ENCODE results near the gene SYN1. TPM values are rescaled to one million over a fixed set of nuclear protein-coding genes. Genes with fewer than 3 reads are reported as not detected.
A peak's percentile ranks its signal among the peaks of the same experiment; 100 is the strongest.
"Not testable (repeated sequence)": the region's sequence is repeated elsewhere in the genome, so short reads cannot be mapped to it uniquely, and the experiment has no call there.

SYN1 gene
- total RNA-seq, 1 experiment from 2014 or later = not detected

GRCh38 chrX:47634871-47635575, 15.4 kb upstream of the SYN1 start:
- DNase-seq (ENCODE audit: low read depth) = no peak

DNA sequence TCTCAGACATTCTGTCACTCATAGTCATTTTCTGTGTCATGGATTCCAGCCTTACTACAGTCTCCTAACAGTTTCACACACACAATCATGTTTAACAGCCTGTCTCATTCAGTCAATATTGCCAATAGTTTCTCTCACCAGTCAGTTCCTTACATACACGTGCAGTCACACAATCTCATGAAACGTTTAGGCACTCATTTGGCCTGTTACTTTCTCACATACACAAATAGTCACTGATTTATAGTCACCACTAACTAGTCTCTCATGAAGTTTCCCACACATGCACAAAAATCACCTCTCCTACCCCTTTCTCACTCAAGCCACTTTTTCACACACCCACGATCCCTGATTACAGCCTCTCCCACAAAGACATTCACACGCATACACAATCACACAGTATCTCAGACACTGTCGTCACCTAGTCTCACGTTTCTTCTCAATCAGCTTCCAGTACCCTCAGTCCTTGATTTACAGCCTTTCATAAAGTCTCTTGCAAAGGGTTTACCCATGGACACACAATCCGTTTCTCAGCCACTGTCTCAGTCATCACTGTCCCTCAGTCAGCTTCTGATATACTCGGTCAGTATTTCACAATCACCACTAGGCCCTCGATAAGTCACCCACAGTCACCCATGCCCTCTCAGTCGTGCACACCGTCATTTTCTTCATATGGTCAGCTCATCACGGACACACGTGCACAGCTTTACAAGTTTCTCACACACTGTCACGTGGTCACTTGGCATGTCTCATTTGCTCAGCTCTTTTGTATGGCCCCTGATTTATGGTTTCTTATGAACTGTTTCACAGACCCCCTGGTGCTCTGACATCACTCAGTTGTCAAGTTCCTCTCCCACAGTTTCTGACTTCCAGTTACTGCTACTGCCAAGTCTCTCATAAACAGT, 14.3 kb upstream of the SYN1 start:
- DNase-seq (ENCODE audit: low read depth) = no peak

- DNase-seq (ENCODE audit: low read depth) = no peak
Observed at GRCh38 chrX:47632666-47633065, 13.0 kb upstream of the SYN1 start.

DNA sequence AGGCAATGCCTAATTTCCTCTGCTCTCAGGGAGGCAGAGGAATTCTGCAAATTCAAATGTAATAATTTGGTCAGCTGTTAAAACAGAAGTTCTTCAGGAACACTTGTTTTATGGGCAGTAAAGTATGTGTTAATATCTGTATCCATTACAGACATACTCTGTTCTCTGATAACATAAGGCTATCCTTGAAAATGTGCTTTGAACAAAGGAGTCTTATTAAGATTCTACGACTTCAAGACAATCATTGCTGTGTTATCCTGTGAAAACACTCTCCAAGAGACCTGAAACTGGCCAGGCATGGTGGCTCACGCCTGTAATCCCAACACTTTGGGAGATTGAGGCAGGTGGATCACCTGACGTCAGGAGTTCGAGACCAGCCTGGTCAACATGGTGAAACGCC, 12.0 kb upstream of the SYN1 start:
- DNase-seq (ENCODE audit: low read depth) = no peak

GRCh38 chrX:47629419-47630200, 10.0 kb upstream of the SYN1 start, which contains the start of gene CFP:
Gene CFP, minus strand, starts transcription at chrX:47629930. Its CDS starts 86 bp downstream, at chrX:47629844.
- DNase-seq (ENCODE audit: low read depth) = no peak

DNA sequence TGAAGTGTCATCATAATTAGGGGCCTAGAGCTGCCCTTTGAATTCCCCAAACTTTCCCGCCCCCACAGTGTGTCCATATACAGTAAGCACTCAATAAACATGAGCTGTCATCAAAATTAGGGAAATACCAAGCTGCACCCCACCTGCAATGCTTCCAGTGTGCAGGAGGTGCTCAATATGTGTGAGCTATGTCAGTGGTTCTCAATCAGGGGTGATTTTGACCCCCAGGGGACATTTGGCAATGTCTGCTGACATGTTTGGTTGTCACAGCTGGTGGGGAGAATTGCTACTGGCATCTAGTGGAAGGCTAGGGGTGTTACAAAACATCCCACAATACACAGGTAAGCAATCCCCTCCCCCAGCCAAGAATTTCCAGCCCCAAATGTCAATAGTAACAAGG, 9.3 kb upstream of the SYN1 start:
- no peak for DNase-seq (ENCODE audit: low read depth)

GRCh38 chrX:47625365-47625764, 5.7 kb upstream of the SYN1 start:
- DNase-seq (ENCODE audit: low read depth) = no peak

DNA sequence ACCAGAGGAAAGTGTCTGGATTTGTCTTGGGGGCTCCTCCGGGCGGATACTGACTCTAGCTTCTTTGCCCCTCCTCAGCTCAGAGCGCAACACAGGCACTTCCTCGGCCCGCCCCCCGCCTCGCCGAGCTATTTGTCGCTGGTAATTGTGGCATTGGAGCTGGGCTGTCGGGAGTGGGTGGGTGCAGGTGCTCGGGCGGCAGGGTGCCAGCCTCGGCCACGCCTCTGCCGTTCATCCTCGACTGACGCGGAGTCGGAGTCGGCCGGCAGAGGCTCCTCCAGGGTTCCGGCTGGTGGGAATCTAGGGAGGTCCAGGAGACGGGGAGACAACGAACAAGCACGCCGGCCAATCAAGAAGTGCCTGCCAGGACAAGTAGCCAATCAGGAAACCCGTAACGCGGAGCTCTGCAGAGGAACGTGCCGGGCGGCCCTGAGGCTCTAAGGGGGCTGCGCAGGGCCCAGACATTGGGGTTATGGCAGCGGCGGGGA, 3.9 kb upstream of the SYN1 start:
- DNase-seq (ENCODE audit: low read depth) = peak; percentile 57

DNA sequence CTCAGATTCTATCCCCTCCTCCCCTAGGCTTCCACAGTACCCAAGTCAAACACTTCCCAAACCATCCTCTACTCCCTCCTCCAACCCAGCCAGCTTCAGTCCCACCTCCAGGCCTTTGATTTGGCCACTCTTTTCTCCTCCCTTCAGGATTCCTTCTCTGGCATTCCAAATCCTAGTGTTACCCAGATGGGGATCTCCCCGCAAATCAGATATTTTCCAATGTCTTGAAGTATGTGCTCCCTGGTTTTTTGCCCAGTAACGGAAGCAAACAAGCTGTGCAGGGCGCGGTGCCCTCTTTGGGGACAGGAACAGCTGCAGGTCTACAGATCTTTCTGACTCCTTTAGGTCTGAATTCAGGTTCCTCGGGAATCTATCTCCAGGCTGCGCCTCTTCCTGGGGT, 2.2 kb upstream of the SYN1 start:
- no peak for DNase-seq (ENCODE audit: low read depth)

DNA sequence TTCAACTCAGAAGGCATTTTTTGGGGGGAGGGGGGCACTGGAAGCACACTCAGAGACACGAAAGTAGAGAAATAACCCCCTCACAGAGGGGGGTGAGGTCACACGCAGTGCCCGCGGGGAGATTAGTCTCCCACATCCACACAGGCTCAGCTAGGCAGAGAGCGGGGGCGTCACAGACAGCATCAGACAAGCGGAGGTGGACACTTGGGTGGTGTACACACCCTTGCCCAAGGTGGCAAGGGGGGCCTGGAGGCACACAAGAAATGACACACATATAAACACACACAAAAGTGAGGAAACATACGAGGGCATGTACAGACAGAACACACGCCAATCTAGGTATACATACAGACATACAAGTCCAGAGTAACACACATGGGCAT, 637 bp upstream of the SYN1 start:
- no peak for DNase-seq (ENCODE audit: low read depth)

GRCh38 chrX:47618923-47619485, 653 bp downstream of the SYN1 start:
- DNase-seq (ENCODE audit: low read depth) = no peak

DNA sequence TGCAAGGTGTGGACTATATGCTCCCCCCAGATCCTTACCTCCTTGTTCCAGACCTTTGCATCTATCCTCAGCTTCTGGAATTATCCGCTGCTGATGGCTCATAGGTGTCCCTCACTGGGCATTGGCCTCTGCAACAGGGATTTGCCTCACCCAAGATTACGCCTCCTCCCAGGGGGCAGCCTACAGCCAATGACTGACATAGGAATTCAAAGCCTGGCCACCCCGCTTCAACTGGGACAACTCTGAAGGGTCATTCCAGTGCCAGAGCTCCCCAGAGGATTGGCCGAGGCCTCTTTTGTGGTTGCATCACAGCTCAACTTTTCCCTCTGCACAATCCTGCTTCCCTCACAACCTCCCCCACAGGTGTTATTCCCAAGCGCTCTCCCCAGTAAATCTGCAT, 5.0 kb downstream of the SYN1 start:
- no peak for DNase-seq (ENCODE audit: low read depth)

GRCh38 chrX:47613082-47613481, 6.6 kb downstream of the SYN1 start:
- DNase-seq (ENCODE audit: low read depth) = no peak

DNA sequence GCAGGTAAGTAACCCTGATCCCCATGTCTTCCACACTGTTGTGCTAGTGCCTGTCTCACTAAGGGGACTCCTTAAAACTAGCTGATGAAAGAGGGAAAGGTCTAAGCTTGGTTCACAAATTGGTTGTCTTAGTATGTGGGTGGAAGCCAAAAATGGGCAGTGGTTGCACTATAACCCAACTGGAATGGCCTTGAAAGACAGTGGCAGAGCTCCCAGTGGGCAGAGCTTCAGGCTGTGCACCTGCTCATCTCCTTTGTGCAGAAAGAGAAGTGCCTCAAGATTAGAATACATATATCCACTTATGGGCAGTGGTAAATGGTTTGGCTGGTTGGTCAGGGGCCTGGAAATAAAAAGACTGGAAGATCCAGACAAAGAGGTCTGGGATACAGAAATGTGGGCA, 7.2 kb downstream of the SYN1 start:
- DNase-seq (ENCODE audit: low read depth) = no peak

GRCh38 chrX:47611926-47612325, 7.7 kb downstream of the SYN1 start:
- no peak for DNase-seq (ENCODE audit: low read depth)

DNA sequence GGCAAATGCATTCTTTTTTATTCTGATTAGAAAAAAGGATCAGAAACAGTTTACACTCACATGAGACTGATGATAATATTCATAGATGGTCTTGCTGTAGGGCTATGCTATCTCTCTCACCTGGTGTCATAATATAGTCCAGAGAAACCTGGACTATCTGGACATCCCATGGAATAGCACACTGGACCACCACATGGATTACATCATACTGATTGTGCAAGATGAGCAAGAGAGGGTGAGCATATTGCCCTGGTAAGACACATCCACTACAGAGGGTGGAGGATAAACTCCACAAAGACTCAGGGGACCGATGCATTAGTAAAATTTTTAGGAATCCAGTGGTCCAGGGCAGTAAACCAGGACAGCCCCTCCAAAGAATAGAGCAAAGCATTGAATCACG, 8.2 kb downstream of the SYN1 start:
- DNase-seq (ENCODE audit: low read depth) = no peak

DNA sequence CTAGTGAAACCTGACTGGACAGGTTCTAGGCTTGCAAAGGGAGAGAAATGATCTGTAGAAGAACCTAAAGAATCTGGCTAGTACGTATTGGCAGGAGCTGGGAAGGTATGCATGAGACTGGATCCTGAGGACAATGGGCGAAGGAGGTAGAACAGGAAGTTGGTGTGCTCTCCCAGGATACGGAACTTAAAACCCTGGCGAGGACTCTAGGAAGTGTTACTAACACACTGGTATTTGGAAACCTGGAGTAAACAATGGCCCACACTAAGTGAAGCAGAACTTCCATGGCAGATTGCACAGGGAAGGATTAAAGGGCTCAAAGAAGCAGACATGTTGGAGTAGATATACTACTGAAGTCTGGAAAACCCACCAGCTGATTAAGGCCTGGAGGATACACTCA, 9.1 kb downstream of the SYN1 start:
- no peak for DNase-seq (ENCODE audit: low read depth)

GRCh38 chrX:47608130-47608810, 11.4 kb downstream of the SYN1 start:
- no peak for DNase-seq (ENCODE audit: low read depth)

- DNase-seq (ENCODE audit: low read depth) = no peak
Observed at GRCh38 chrX:47607091-47607490, 12.6 kb downstream of the SYN1 start.

DNA sequence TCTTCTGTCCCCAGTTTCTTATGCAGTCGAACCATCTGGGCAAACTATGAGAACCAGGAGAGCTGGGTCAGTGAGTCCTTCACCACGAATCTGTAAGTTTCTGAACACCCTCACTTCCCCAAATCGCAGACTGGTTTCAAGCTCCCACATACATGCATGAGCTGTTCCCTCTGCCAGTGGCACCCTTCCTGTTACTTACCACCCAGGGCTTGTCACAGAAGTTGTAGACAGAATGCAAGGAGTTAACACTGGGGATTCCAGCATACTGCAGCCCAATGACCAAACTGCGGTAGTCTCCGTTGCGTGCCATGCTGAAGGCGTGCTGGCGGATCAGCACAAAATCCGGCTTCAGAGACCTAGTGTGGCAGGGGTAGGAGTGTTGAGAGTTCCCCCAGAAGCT, 14.6 kb downstream of the SYN1 start:
- no peak for DNase-seq (ENCODE audit: low read depth)

GRCh38 chrX:47603125-47603524, 16.5 kb downstream of the SYN1 start:
- not testable (repeated sequence) for DNase-seq (ENCODE audit: low read depth)
